ENCODE data around the gene VPS54.

The VPS54 gene

DNA sequence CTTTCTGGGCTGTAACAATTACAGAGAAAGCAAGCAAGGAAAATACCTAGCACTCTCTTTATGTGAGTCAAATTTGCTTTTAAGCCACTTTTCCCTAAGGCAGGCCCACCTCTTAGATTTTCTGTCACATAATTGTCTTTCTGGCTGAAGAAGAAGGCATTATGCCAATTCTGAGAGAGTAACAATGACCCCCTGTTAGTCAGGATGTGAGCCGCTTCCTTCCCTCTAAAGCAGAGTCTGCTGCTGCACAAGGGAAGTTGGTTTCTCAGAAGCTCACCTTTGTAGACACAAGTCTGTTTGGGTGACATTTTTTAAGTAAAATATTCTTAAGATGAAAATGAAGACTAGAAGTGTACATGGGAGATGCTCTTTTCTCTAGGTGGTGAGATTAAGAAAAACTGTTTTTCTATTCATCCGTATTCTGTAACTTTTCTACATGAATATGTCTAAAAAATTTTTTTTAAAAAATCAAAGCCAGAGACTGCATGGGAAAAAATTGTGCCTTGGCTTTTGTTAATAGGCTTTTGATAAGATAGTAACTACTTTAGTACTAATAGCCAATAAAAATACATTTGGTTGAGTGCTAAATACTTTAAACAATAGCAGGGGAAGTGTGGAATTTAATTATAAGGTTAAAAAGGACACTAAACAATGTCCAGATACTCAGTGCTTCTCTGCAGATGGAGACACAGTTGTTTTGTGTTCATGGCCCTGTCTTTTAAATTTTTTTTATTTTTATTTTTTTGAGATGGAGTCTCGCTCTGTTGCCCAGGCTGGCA lies 33.4 kb upstream of the VPS54 start:
- no peaks in the 10 kb centered on the region for H3K36me3 ChIP-seq (ENCODE audit: control insufficient read depth in 1 of 2, insufficient read depth in 2 of 2, low read length in 2 of 2)
- no peak overlapping the region for H3K4me3 ChIP-seq (ENCODE audit: low read depth in 1 of 2, low read length in 2 of 2)
- H3K4me1 ChIP-seq (ENCODE audit: control insufficient read depth in 1 of 2, insufficient read depth in 2 of 2, low read length in 2 of 2): peaks cover 3 to 11% of the 10 kb centered on the region in 2 donors
- H3K9ac ChIP-seq (ENCODE audit: low read depth in 1 of 2, low read length in 2 of 2): no peak overlapping the region
- H3K27me3 ChIP-seq (ENCODE audit: control insufficient read depth in 1 of 2, insufficient read depth in 2 of 2, low read length in 2 of 2): no peaks in the 10 kb centered on the region
- no peaks in the 10 kb centered on the region for H3K9me3 ChIP-seq (ENCODE audit: control insufficient read depth in 1 of 2, low read length in 2 of 2)
- H3K27ac ChIP-seq (ENCODE audit: low read depth, low read length): no peak overlapping the region

GRCh38 chr2:64049633-64050220 lies 30.5 kb upstream of the VPS54 start:
- Histone ChIP-seq H3K4me1 (ENCODE audit: control insufficient read depth in 1 of 2, insufficient read depth in 2 of 2, low read length in 2 of 2) (peaks cover 3 to 11% of the 10 kb centered on the region in 2 donors), H3K27ac (ENCODE audit: low read depth, low read length) (no peak overlapping the region), H3K27me3 (ENCODE audit: control insufficient read depth in 1 of 2, insufficient read depth in 2 of 2, low read length in 2 of 2) (no peaks in the 10 kb centered on the region), H3K36me3 (ENCODE audit: control insufficient read depth in 1 of 2, insufficient read depth in 2 of 2, low read length in 2 of 2) (no peaks in the 10 kb centered on the region), H3K4me3 (ENCODE audit: low read depth in 1 of 2, low read length in 2 of 2) (no peak overlapping the region), H3K9me3 (ENCODE audit: control insufficient read depth in 1 of 2, low read length in 2 of 2) (no peaks in the 10 kb centered on the region), H3K9ac (ENCODE audit: low read depth in 1 of 2, low read length in 2 of 2) (peak overlapping the region in 1 of 2 donors; percentile 55)

GRCh38 chr2:64045938-64046337 lies 26.7 kb upstream of the VPS54 start:
- Histone ChIP-seq H3K4me1 (ENCODE audit: control insufficient read depth in 1 of 2, insufficient read depth in 2 of 2, low read length in 2 of 2) (peaks cover 3 to 7% of the 10 kb centered on the region in 2 donors), H3K27ac (ENCODE audit: low read depth, low read length) (no peak overlapping the region), H3K4me3 (ENCODE audit: low read depth in 1 of 2, low read length in 2 of 2) (no peak overlapping the region), H3K9me3 (ENCODE audit: control insufficient read depth in 1 of 2, low read length in 2 of 2) (no peaks in the 10 kb centered on the region), H3K9ac (ENCODE audit: low read depth in 1 of 2, low read length in 2 of 2) (no peak overlapping the region), H3K36me3 (ENCODE audit: control insufficient read depth in 1 of 2, insufficient read depth in 2 of 2, low read length in 2 of 2) (no peaks in the 10 kb centered on the region), H3K27me3 (ENCODE audit: control insufficient read depth in 1 of 2, insufficient read depth in 2 of 2, low read length in 2 of 2) (no peaks in the 10 kb centered on the region)

GRCh38 chr2:64040161-64040560 lies 20.9 kb upstream of the VPS54 start:
- no peaks in the 10 kb centered on the region for H3K9me3 ChIP-seq (ENCODE audit: control insufficient read depth in 1 of 2, low read length in 2 of 2)
- H3K27me3 ChIP-seq (ENCODE audit: control insufficient read depth in 1 of 2, insufficient read depth in 2 of 2, low read length in 2 of 2): no peaks in the 10 kb centered on the region
- no peaks in the 10 kb centered on the region for H3K4me1 ChIP-seq (ENCODE audit: control insufficient read depth in 1 of 2, insufficient read depth in 2 of 2, low read length in 2 of 2)
- H3K4me3 ChIP-seq (ENCODE audit: low read depth in 1 of 2, low read length in 2 of 2): no peak overlapping the region
- H3K36me3 ChIP-seq (ENCODE audit: control insufficient read depth in 1 of 2, insufficient read depth in 2 of 2, low read length in 2 of 2): no peaks in the 10 kb centered on the region
- no peak overlapping the region for H3K9ac ChIP-seq (ENCODE audit: low read depth in 1 of 2, low read length in 2 of 2)
- H3K27ac ChIP-seq (ENCODE audit: low read depth, low read length): no peak overlapping the region

DNA sequence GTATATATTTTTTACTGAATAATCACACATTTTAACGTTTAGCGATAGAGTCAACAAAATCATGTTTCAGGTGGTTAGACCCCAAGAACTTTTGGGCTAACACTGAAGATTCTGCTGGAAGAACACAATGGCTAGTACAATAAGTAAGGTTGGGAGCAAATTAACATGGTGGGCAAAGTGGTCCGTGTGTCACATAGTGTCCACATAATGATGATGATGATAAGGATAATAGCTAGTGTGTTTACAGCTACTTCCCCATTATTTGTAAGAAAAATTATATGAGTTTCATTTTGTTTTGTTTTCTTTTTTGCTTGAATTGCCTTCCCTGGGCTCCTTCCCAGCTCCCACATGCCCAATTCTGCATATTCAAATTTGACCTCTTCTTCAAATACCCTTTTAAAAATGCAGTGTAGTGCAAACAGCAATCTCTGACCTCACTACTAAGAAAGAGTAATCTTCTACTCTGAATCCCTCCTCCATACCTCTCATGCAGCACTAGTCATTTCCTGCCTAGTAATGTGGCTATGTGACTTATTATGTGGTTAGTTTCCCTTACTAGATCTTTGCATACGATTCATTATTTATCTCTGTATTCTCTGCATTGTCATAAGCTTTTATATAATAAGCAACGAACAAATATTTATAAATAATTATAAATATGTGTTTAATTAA lies 16.9 kb upstream of the VPS54 start:
- H3K27ac ChIP-seq (ENCODE audit: low read depth, low read length): no peak overlapping the region
- no peaks in the 10 kb centered on the region for H3K27me3 ChIP-seq (ENCODE audit: control insufficient read depth in 1 of 2, insufficient read depth in 2 of 2, low read length in 2 of 2)
- H3K9ac ChIP-seq (ENCODE audit: low read depth in 1 of 2, low read length in 2 of 2): no peak overlapping the region
- H3K4me1 ChIP-seq (ENCODE audit: control insufficient read depth in 1 of 2, insufficient read depth in 2 of 2, low read length in 2 of 2): no peaks in the 10 kb centered on the region
- H3K36me3 ChIP-seq (ENCODE audit: control insufficient read depth in 1 of 2, insufficient read depth in 2 of 2, low read length in 2 of 2): no peaks in the 10 kb centered on the region
- no peaks in the 10 kb centered on the region for H3K9me3 ChIP-seq (ENCODE audit: control insufficient read depth in 1 of 2, low read length in 2 of 2)
- no peak overlapping the region for H3K4me3 ChIP-seq (ENCODE audit: low read depth in 1 of 2, low read length in 2 of 2)

GRCh38 chr2:64035072-64035942 lies 16.1 kb upstream of the VPS54 start:
- Histone ChIP-seq H3K4me3 (ENCODE audit: low read depth in 1 of 2, low read length in 2 of 2) (no peak overlapping the region), H3K9me3 (ENCODE audit: control insufficient read depth in 1 of 2, low read length in 2 of 2) (no peaks in the 10 kb centered on the region), H3K9ac (ENCODE audit: low read depth in 1 of 2, low read length in 2 of 2) (no peak overlapping the region), H3K27ac (ENCODE audit: low read depth, low read length) (no peak overlapping the region), H3K27me3 (ENCODE audit: control insufficient read depth in 1 of 2, insufficient read depth in 2 of 2, low read length in 2 of 2) (no peaks in the 10 kb centered on the region), H3K36me3 (ENCODE audit: control insufficient read depth in 1 of 2, insufficient read depth in 2 of 2, low read length in 2 of 2) (no peaks in the 10 kb centered on the region), H3K4me1 (ENCODE audit: control insufficient read depth in 1 of 2, insufficient read depth in 2 of 2, low read length in 2 of 2) (no peaks in the 10 kb centered on the region)

DNA sequence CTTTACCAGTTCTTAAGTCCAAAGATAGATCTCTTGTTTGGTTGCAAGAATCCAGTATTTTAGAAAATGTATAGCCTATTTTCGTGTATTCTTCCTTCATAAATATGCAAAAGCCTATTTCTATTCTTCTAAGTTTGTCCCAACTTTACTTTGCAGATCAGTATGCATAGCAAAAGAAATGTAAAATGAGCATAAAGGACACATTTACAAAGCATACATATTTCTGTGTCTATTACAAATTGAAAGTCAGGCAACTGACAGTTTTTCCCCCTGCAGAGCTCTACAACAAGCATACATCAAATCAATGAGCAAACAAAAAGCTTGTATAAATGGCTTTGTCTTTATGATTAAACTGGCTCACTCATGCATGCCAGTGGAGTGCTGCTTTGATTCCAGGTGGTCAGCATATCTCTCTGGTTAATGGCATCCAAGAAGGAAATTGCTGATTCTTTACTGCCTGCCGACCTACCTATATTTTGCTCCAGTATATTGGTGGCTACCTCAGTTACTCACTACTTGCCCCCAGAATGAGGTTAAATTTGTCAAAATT lies 10.0 kb upstream of the VPS54 start:
- Histone ChIP-seq H3K4me1 (ENCODE audit: control insufficient read depth in 1 of 2, insufficient read depth in 2 of 2, low read length in 2 of 2) (peaks cover 2 to 5% of the 10 kb centered on the region in 2 donors), H3K9ac (ENCODE audit: low read depth in 1 of 2, low read length in 2 of 2) (no peak overlapping the region), H3K9me3 (ENCODE audit: control insufficient read depth in 1 of 2, low read length in 2 of 2) (no peaks in the 10 kb centered on the region), H3K27ac (ENCODE audit: low read depth, low read length) (no peak overlapping the region), H3K36me3 (ENCODE audit: control insufficient read depth in 1 of 2, insufficient read depth in 2 of 2, low read length in 2 of 2) (no peaks in the 10 kb centered on the region), H3K4me3 (ENCODE audit: low read depth in 1 of 2, low read length in 2 of 2) (no peak overlapping the region), H3K27me3 (ENCODE audit: control insufficient read depth in 1 of 2, insufficient read depth in 2 of 2, low read length in 2 of 2) (no peaks in the 10 kb centered on the region)

GRCh38 chr2:64025741-64026140 lies 6.5 kb upstream of the VPS54 start:
- no peaks in the 10 kb centered on the region for H3K9me3 ChIP-seq (ENCODE audit: control insufficient read depth in 1 of 2, low read length in 2 of 2)
- peaks cover 12 to 13% of the 10 kb centered on the region in 2 donors for H3K4me1 ChIP-seq (ENCODE audit: control insufficient read depth in 1 of 2, insufficient read depth in 2 of 2, low read length in 2 of 2)
- no peak overlapping the region for H3K4me3 ChIP-seq (ENCODE audit: low read depth in 1 of 2, low read length in 2 of 2)
- H3K36me3 ChIP-seq (ENCODE audit: control insufficient read depth in 1 of 2, insufficient read depth in 2 of 2, low read length in 2 of 2): no peaks in the 10 kb centered on the region
- H3K9ac ChIP-seq (ENCODE audit: low read depth in 1 of 2, low read length in 2 of 2): no peak overlapping the region
- H3K27me3 ChIP-seq (ENCODE audit: control insufficient read depth in 1 of 2, insufficient read depth in 2 of 2, low read length in 2 of 2): no peaks in the 10 kb centered on the region
- H3K27ac ChIP-seq (ENCODE audit: low read depth, low read length): no peak overlapping the region

- no peak overlapping the region for H3K9ac ChIP-seq (ENCODE audit: low read depth in 1 of 2, low read length in 2 of 2)
- H3K9me3 ChIP-seq (ENCODE audit: control insufficient read depth in 1 of 2, low read length in 2 of 2): no peaks in the 10 kb centered on the region
- H3K36me3 ChIP-seq (ENCODE audit: control insufficient read depth in 1 of 2, insufficient read depth in 2 of 2, low read length in 2 of 2): no peaks in the 10 kb centered on the region
- no peak overlapping the region for H3K27ac ChIP-seq (ENCODE audit: low read depth, low read length)
- no peak overlapping the region for H3K4me3 ChIP-seq (ENCODE audit: low read depth in 1 of 2, low read length in 2 of 2)
- no peaks in the 10 kb centered on the region for H3K27me3 ChIP-seq (ENCODE audit: control insufficient read depth in 1 of 2, insufficient read depth in 2 of 2, low read length in 2 of 2)
- peaks cover 20 to 26% of the 10 kb centered on the region in 2 donors for H3K4me1 ChIP-seq (ENCODE audit: control insufficient read depth in 1 of 2, insufficient read depth in 2 of 2, low read length in 2 of 2)
These were observed 5.2 kb upstream of the VPS54 start for GRCh38 chr2:64024259-64024949.
